Esophagus muscularis mucosa (tissue), 4 donors: Measurements from ENCODE around the gene ADGRV1. TPM values are rescaled to one million over a fixed set of nuclear protein-coding genes. Genes with fewer than 3 reads are reported as not detected.
A peak's percentile ranks its signal among the peaks of the same experiment; 100 is the strongest.

Experiments
- DNase-seq: peaks from one replicate; pipeline ENCODE4 v3.0.0-alpha.2; 2017; ENCODE audit errors: extremely low spot score
- H3K27ac ChIP-seq, 4 donors: fragments of 200-600 bp; sonication (generic); replicated peaks in 1 of 4; 1 replicate in 3 of 4; 2 replicates in 1 of 4; pipeline ENCODE4 v1.5.1; 2016 to 2019; ENCODE audit warnings: mild to moderate bottlenecking in 1 of 4
- H3K27me3 ChIP-seq, 4 donors: fragments of 200-600 bp; sonication (generic); one replicate each; pipeline versions ENCODE4 v1.5.1 to v1.6.0; 2016 to 2019
- H3K36me3 ChIP-seq, 4 donors: fragments of 200-600 bp; sonication (generic); one replicate each; pipeline ENCODE4 v1.5.1; 2016 to 2019
- H3K4me1 ChIP-seq, 4 donors: fragments of 200-600 bp; sonication (generic); one replicate each; pipeline ENCODE4 v1.5.1; 2016 to 2019
- H3K4me3 ChIP-seq, 4 donors: fragments of 200-600 bp; sonication (generic); 1 replicate in 2 of 4; 2 replicates in 2 of 4; pipeline ENCODE4 v1.5.1; 2016 to 2019; ENCODE audit warnings: mild to moderate bottlenecking in 4 of 4, moderate library complexity in 1 of 4
- H3K9me3 ChIP-seq, 4 donors: fragments of 200-600 bp; sonication (generic); 1 replicate in 3 of 4; 2 replicates in 1 of 4; pipeline ENCODE4 v1.5.1; 2016 to 2019
- EP300 ChIP-seq: sonication (generic); formaldehyde crosslinking; IDR thresholded peaks from one replicate; pipeline ENCODE4 v1.6.1; 2017; ENCODE audit warnings: antibody characterized with exemption
- POLR2A ChIP-seq: fragments of 450-650 bp; IDR thresholded peaks from one replicate; pipeline ENCODE4 v1.6.1; 2017; ENCODE audit warnings: antibody characterized with exemption, moderate library complexity, mild to moderate bottlenecking, low read depth
- POLR2AphosphoS5 ChIP-seq, 2 donors: sonication (generic); formaldehyde crosslinking; IDR thresholded peaks; one replicate each; pipeline ENCODE4 v1.6.1; 2017; ENCODE audit warnings: antibody characterized with exemption in 2 of 2
- WGBS: methylation state at CpG from one replicate; pipeline ENCODE4 v1.1.5; 2018; 5-methylcytosine and 5-hydroxymethylcytosine counted together
- intact Hi-C: fragments of 100-400 bp; cut with DNase I; formaldehyde crosslinking; loops from one replicate; pipeline ENCODE4 v1.15.1; 2023
- total RNA-seq, 4 donors: library from RNA; depleted of rRNA; stranded (reverse); fragments of >200 nt; gene quantifications; one replicate each; pipeline versions ENCODE4 v1.1.0 to v1.2.1, GENCODE V29; 2016
- TF ChIP-seq, protein P1 (sequence below), 3 experiments: fragments of 200-600 bp in 2 of 3; fragments of 450-650 bp in 1 of 3; sonication (generic) in 2 of 3; IDR thresholded peaks; one replicate each; pipeline ENCODE4 v1.5.1; 2017 to 2019; ENCODE audit warnings: antibody characterized with exemption in 3 of 3, mild to moderate bottlenecking in 2 of 3, moderate library complexity in 1 of 3

ADGRV1 gene
- total RNA-seq, 4 donors from 2014 or later: 0.42 to 1.4 (median 0.54) TPM

DNA sequence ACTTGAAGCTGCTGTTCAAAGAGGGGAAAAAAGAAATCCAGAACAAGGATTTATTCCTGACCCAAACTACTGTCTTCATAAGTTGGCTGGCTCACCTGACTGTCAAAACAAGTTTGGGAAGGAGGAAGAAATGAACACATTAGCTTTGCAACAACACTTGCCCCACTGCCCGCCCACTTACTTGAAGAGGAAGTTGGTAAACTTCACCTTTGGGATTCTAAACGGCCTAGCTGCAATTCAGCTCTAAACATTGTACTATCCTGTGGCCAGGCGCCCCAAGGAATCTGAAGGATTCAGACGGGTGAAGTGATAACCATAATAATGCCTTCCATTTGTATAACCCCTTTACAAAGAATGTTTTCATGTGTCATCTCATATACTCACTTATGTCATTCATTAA lies 625.1 kb downstream of the ADGRV1 start:
- no peak overlapping the region for H3K4me3 ChIP-seq
- H3K9me3 ChIP-seq: no peaks in the 10 kb centered on the region
- H3K36me3 ChIP-seq: no peaks in the 10 kb centered on the region
- TF ChIP-seq EP300: no peak
- TF ChIP-seq, protein P1, sequence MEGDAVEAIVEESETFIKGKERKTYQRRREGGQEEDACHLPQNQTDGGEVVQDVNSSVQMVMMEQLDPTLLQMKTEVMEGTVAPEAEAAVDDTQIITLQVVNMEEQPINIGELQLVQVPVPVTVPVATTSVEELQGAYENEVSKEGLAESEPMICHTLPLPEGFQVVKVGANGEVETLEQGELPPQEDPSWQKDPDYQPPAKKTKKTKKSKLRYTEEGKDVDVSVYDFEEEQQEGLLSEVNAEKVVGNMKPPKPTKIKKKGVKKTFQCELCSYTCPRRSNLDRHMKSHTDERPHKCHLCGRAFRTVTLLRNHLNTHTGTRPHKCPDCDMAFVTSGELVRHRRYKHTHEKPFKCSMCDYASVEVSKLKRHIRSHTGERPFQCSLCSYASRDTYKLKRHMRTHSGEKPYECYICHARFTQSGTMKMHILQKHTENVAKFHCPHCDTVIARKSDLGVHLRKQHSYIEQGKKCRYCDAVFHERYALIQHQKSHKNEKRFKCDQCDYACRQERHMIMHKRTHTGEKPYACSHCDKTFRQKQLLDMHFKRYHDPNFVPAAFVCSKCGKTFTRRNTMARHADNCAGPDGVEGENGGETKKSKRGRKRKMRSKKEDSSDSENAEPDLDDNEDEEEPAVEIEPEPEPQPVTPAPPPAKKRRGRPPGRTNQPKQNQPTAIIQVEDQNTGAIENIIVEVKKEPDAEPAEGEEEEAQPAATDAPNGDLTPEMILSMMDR (IDR thresholded peaks at IDR 0.05): no peak
- TF ChIP-seq POLR2AphosphoS5 (IDR thresholded peaks at IDR 0.05): no peak
- no peak for TF ChIP-seq POLR2A
- 72% methylated on average over 4 of the region's 4 CpGs for WGBS
- peak overlapping the region in 3 of 4 donors; percentile 40 to 43 (median 42) for H3K27ac ChIP-seq
- intact Hi-C loops: no loop called here
- peaks cover 3 to 29% (median 11%) of the 10 kb centered on the region in 4 donors for H3K4me1 ChIP-seq
- no peaks in the 10 kb centered on the region for H3K27me3 ChIP-seq
- DNase-seq: no peak

DNA sequence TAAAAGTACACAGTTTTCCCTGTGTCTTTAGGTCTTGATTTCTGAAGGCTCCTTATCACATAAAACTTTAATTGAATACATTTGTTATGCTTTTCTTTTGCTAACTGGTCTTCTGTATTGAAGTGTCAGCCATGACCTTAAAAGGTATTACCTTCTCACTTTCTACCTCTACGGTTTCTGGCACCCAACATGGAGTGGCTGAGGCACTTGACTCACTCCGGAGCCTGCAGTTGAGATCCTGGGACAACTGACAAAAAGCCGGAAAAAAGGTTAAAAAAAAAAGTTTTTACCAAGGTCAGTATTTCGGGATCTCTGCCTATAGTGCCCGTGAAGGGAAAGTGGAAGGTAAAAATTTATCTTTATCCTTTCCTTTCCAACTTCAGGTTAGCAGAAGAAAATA lies 627.5 kb downstream of the ADGRV1 start:
- intact Hi-C loops: no loop called here
- Histone ChIP-seq H3K27ac (no peak overlapping the region), H3K4me3 (no peak overlapping the region), H3K36me3 (no peaks in the 10 kb centered on the region), H3K9me3 (no peaks in the 10 kb centered on the region), H3K4me1 (peaks cover 0 to 38% (median 28%) of the 10 kb centered on the region in 4 donors), H3K27me3 (no peaks in the 10 kb centered on the region)
- no peak for DNase-seq
- 92% methylated on average over 5 of the region's 5 CpGs for WGBS
- TF ChIP-seq, protein P1 (IDR thresholded peaks at IDR 0.05): no peak
- TF ChIP-seq POLR2A (no peak), POLR2AphosphoS5 (IDR thresholded peaks at IDR 0.05) (no peak), EP300 (no peak)

DNA sequence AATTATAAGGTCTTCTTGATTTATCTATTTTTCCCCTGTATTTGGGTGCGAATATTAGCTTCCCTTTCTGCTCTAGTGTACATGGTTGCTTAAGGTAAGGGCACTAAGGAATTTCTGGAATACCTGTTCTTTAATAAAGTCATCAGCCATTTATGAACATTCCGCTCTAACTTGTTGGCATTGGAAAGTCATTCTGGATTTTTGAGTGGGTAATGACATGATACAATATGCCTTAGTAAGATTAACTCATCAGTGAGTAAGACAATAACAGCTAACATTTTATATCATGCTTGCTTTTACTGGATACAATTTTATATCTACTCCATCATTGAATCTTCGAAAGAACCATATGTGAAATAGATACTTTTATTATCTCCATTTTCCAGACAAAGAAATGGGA lies 628.4 kb downstream of the ADGRV1 start:
- H3K27ac ChIP-seq: no peak overlapping the region
- H3K4me1 ChIP-seq: peaks cover 0 to 38% (median 29%) of the 10 kb centered on the region in 4 donors
- no peaks in the 10 kb centered on the region for H3K9me3 ChIP-seq
- TF ChIP-seq POLR2A (no peak), POLR2AphosphoS5 (IDR thresholded peaks at IDR 0.05) (no peak), EP300 (no peak)
- TF ChIP-seq, protein P1 (IDR thresholded peaks at IDR 0.05): no peak
- no peak for DNase-seq
- intact Hi-C loops: no loop called here
- H3K36me3 ChIP-seq: no peaks in the 10 kb centered on the region
- H3K4me3 ChIP-seq: no peak overlapping the region
- 95% methylated on average over 3 of the region's 3 CpGs for WGBS
- H3K27me3 ChIP-seq: no peaks in the 10 kb centered on the region

DNA sequence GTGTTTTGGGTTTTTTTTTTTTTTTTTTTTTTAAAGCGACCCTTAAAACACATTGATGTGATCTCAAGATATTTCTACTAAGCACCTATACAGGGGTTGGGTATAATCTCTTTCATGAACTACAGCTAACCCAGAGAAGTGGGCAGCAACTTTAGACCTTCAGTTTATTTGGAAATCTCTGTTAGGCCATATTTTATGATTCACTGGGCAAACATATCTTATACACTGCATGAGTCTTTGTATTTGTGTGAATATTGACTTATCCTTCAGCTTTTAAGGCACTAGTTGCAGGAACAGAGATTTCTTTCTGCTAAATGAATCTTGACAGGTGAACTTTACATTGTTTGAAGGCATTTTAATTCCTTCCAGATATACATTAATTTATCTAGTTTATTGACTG lies 630.2 kb downstream of the ADGRV1 start:
- no peaks in the 10 kb centered on the region for H3K36me3 ChIP-seq
- no peaks in the 10 kb centered on the region for H3K9me3 ChIP-seq
- DNase-seq: no peak
- peaks cover 0 to 31% (median 24%) of the 10 kb centered on the region in 4 donors for H3K4me1 ChIP-seq
- WGBS: 98% methylated on average over 1 of the region's 1 CpG
- H3K27ac ChIP-seq: peak overlapping the region in 1 of 4 donors; percentile 79
- H3K27me3 ChIP-seq: no peaks in the 10 kb centered on the region
- TF ChIP-seq EP300 (no peak), POLR2AphosphoS5 (IDR thresholded peaks at IDR 0.05) (no peak), POLR2A (no peak)
- TF ChIP-seq, protein P1 (IDR thresholded peaks at IDR 0.05): no peak
- H3K4me3 ChIP-seq: no peak overlapping the region
- intact Hi-C loops: no loop called here
